ENCODE measurements around the gene LTBP1.

DNA sequence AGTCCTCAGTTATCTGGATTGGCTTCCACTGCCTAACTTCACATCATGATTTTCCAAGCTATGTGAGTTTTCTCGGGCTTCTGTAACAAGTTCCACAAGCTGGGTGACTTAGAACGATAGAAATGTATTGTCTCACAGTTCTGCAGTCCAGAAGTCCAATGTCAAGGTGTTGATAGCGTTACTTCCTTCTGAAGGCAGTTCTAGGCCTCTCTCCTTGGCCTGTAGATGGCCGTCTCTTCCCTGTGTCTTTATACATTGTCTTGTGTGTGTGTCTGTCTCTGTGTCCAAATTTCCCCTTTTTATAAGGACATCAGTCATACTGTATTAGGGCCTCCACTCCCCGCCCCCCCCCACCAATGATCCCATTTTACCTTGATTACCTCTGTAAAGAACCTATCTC, 7.5 kb downstream of the LTBP1 start:
- TF ChIP-seq, protein P1, sequence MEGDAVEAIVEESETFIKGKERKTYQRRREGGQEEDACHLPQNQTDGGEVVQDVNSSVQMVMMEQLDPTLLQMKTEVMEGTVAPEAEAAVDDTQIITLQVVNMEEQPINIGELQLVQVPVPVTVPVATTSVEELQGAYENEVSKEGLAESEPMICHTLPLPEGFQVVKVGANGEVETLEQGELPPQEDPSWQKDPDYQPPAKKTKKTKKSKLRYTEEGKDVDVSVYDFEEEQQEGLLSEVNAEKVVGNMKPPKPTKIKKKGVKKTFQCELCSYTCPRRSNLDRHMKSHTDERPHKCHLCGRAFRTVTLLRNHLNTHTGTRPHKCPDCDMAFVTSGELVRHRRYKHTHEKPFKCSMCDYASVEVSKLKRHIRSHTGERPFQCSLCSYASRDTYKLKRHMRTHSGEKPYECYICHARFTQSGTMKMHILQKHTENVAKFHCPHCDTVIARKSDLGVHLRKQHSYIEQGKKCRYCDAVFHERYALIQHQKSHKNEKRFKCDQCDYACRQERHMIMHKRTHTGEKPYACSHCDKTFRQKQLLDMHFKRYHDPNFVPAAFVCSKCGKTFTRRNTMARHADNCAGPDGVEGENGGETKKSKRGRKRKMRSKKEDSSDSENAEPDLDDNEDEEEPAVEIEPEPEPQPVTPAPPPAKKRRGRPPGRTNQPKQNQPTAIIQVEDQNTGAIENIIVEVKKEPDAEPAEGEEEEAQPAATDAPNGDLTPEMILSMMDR (IDR thresholded peaks at IDR 0.05; ENCODE audit: poor library complexity), result no peak
- no peak for TF ChIP-seq EZH2 (IDR thresholded peaks at IDR 0.05; ENCODE audit: borderline replicate concordance)
- no peak for TF ChIP-seq EZH2phosphoT487 (IDR thresholded peaks at IDR 0.05; ENCODE audit: low read depth, severe bottlenecking, unreplicated experiment)

Data from hepatocyte (in vitro differentiated cells).